Stimulated activated CD8-positive, alpha-beta memory T cell treated with anti-CD3 and anti-CD28 coated beads, Interleukin-7, amount 100 ng/mL, for 48 hours (primary cell): Measurements from ENCODE around the gene SLC16A12.

ENCODE experiments used
- DNase-seq, 2 donors: peaks; one replicate each; pipeline ENCODE4 v3.0.0-alpha.2; 2020; ENCODE audit warnings: low read depth in 1 of 2; ENCODE audit errors: extremely low read depth in 1 of 2

Gene SLC16A12

GRCh38 chr10:89535171-89536012 lies at the start of gene SLC16A12:
TSS of gene SLC16A12 (minus strand) at chr10:89535594. CDS start at chr10:89462578, 73,016 bp downstream.
- no peak for DNase-seq

- DNase-seq, result no peak
These were observed 46.6 kb upstream of the SLC16A12 start for GRCh38 chr10:89582022-89582421.

GRCh38 chr10:89580243-89580642 lies 44.8 kb upstream of the SLC16A12 start:
- no peak for DNase-seq

- no peak for DNase-seq
These were observed 41.3 kb upstream of the SLC16A12 start for GRCh38 chr10:89576696-89577095.

- DNase-seq, result no peak
These were observed 40.6 kb upstream of the SLC16A12 start for GRCh38 chr10:89576022-89576421.

GRCh38 chr10:89575031-89575430 lies 39.6 kb upstream of the SLC16A12 start:
- no peak for DNase-seq

- DNase-seq, result no peak
These were observed 39.0 kb upstream of the SLC16A12 start for GRCh38 chr10:89574368-89574767.

GRCh38 chr10:89567576-89568245 lies 32.3 kb upstream of the SLC16A12 start:
- no peak for DNase-seq

GRCh38 chr10:89566992-89567391 lies 31.6 kb upstream of the SLC16A12 start:
- DNase-seq, result no peak

- DNase-seq, result no peak
These were observed 30.9 kb upstream of the SLC16A12 start for GRCh38 chr10:89566095-89566950.

- no peak for DNase-seq
These were observed 29.8 kb upstream of the SLC16A12 start for GRCh38 chr10:89565180-89565579.

- DNase-seq, result no peak
These were observed 28.6 kb upstream of the SLC16A12 start for GRCh38 chr10:89563861-89564478.

GRCh38 chr10:89563311-89563710 lies 27.9 kb upstream of the SLC16A12 start:
- no peak for DNase-seq

- DNase-seq, result no peak
These were observed 21.2 kb upstream of the SLC16A12 start for GRCh38 chr10:89556600-89556999.

- no peak for DNase-seq
These were observed 20.5 kb upstream of the SLC16A12 start for GRCh38 chr10:89555688-89556445.

- no peak for DNase-seq
These were observed 19.0 kb upstream of the SLC16A12 start for GRCh38 chr10:89554433-89554832.

GRCh38 chr10:89553064-89553734 lies 17.8 kb upstream of the SLC16A12 start:
- no peak for DNase-seq

- no peak for DNase-seq
These were observed 16.8 kb upstream of the SLC16A12 start for GRCh38 chr10:89552213-89552612.

GRCh38 chr10:89550509-89550908 lies 15.1 kb upstream of the SLC16A12 start:
- no peak for DNase-seq

- DNase-seq, result no peak
These were observed 14.1 kb upstream of the SLC16A12 start for GRCh38 chr10:89549510-89549909.
